Mammary epithelial cell (primary cell): ENCODE measurements around the gene CLASP1.

Experiments used
- EZH2 ChIP-seq: IDR thresholded peaks from 2 replicates; pipeline ENCODE4 v1.6.1; 2012; ENCODE audit warnings: low read length, inconsistent platforms, borderline replicate concordance
- TF ChIP-seq, protein P1 (sequence below), 2 donors: IDR thresholded peaks in 1 of 2; conservative IDR thresholded peaks in 1 of 2; 2 replicates each; pipeline ENCODE4 v1.5.1; 2011 to 2012; ENCODE audit warnings: inconsistent platforms in 2 of 2, low read length in 2 of 2, mild to moderate bottlenecking in 2 of 2, control low read depth in 1 of 2, low read depth in 1 of 2; ENCODE audit not compliant: insufficient read depth in 1 of 2; ENCODE audit errors: extremely low read depth in 1 of 2

DNA sequence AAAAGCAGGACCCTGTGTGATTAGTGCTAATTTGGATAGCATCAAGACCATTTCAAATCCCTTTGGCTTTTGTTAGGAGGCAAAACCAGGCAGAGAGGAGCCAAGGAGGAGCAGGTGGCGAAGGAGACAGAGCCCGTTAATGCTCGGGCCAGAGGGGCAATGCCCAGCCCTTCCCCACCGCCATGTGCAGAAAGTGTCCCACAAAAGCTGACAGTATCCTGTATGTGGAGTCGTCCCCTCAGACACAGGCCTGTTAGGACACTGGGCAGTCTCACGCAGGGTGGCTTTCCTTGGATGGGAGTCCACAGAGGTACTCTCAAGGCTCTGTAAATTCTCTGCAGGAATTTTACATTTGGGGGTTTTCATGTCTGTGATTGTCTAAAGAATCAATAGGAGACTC is 319.5 kb downstream of the CLASP1 start:
- TF ChIP-seq, protein P1, sequence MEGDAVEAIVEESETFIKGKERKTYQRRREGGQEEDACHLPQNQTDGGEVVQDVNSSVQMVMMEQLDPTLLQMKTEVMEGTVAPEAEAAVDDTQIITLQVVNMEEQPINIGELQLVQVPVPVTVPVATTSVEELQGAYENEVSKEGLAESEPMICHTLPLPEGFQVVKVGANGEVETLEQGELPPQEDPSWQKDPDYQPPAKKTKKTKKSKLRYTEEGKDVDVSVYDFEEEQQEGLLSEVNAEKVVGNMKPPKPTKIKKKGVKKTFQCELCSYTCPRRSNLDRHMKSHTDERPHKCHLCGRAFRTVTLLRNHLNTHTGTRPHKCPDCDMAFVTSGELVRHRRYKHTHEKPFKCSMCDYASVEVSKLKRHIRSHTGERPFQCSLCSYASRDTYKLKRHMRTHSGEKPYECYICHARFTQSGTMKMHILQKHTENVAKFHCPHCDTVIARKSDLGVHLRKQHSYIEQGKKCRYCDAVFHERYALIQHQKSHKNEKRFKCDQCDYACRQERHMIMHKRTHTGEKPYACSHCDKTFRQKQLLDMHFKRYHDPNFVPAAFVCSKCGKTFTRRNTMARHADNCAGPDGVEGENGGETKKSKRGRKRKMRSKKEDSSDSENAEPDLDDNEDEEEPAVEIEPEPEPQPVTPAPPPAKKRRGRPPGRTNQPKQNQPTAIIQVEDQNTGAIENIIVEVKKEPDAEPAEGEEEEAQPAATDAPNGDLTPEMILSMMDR (conservative IDR thresholded peaks at IDR 0.05 in 1 of 2, IDR thresholded peaks at IDR 0.05 in 1 of 2; ENCODE audit: extremely low read depth in 1 of 2, insufficient read depth in 1 of 2, low read depth in 1 of 2, low read length in 2 of 2) = no peak
- TF ChIP-seq EZH2 = no peak
